HG02642 (cell line): Measurements from ENCODE around the gene ZNF354B.
"Not testable (repeated sequence)": the region's sequence is repeated elsewhere in the genome, so short reads cannot be mapped to it uniquely, and the experiment has no call there.

ENCODE experiments used
- ATAC-seq: cut with Tn5 transposase; IDR thresholded peaks from one replicate; pipeline ENCODE4 v1.9.1; 2021; ENCODE audit warnings: mild to moderate bottlenecking; ENCODE audit not compliant: unreplicated experiment, poor library complexity

Gene ZNF354B

GRCh38 chr5:178872302-178872701 lies 12.5 kb downstream of the ZNF354B start:
- ATAC-seq, result no peak

- ATAC-seq, result not testable (repeated sequence)
Measured at GRCh38 chr5:178883115-178883694, 23.5 kb downstream of the ZNF354B start.

- ATAC-seq, result no peak
Measured at GRCh38 chr5:178883815-178884430, 24.2 kb downstream of the ZNF354B start.

- no peak for ATAC-seq
Measured at GRCh38 chr5:178895615-178896571, 36.1 kb downstream of the ZNF354B start, which contains the start of gene ZFP2. Gene ZFP2 (plus strand): TSS chr5:178895913. CDS start chr5:178931314, 35,401 bp downstream.

GRCh38 chr5:178899289-178899688 lies 39.5 kb downstream of the ZNF354B start:
- no peak for ATAC-seq

GRCh38 chr5:178902849-178903248 lies 43.1 kb downstream of the ZNF354B start:
- ATAC-seq, result no peak

- ATAC-seq, result no peak
Measured at GRCh38 chr5:178931846-178932760, 72.3 kb downstream of the ZNF354B start.
